ENCODE data around the gene C2orf81. TPM values are rescaled to one million over a fixed set of nuclear protein-coding genes. Genes with fewer than 3 reads are reported as not detected.
"Not testable (repeated sequence)": the region's sequence is repeated elsewhere in the genome, so short reads cannot be mapped to it uniquely, and the experiment has no call there.

The C2orf81 gene
- polyA plus RNA-seq, 2 of the 4 experiments (the other 2 are of a cell fraction): 0.88 to 2.0 TPM

DNA sequence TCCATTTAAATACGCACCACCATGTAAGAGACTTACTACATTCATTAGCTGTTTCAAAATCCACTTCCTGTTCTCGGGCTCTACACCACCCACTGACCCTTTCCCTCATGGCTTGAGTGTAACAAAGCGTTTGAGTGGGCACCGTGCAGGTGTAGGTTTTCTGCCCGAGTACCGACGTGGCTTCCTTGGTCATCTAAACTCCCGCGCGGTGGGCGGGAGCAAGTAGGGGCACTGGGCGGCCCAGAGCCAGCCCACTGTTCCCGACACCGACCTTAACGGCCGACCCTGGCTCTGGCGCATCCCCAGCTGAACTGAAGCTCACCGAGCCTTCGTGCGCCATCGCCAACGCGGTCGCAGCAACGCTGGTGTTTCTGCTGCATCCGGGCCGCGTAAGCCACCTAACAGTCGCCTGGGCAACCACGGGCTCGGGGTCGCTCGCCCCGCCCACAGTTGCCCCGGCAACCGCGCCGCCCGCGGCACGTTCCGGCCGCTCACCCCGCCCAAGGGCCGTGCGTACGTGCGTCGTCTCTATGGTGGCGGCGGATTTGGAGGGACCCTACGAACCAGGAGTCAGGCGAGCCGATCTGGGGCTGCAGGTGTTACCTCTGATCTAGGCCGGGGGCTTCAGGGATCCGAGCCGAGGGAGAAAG lies at the start of gene C2orf81, which contains the start of gene WDR54 (continued):
- TF ChIP-seq HOXB13 (CRISPR knock-in tag; IDR thresholded peaks at IDR 0.05; ENCODE audit: low read depth): 0 out of 2 replicates have a peak, but pooled peaks have one; percentile 26
- TF ChIP-seq, protein P1, sequence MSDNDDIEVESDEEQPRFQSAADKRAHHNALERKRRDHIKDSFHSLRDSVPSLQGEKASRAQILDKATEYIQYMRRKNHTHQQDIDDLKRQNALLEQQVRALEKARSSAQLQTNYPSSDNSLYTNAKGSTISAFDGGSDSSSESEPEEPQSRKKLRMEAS (IDR thresholded peaks at IDR 0.05): peak; percentile 97
- no peak for TF ChIP-seq KDM5A (IDR thresholded peaks at IDR 0.05)
- TF ChIP-seq EHF (CRISPR knock-in tag; IDR thresholded peaks at IDR 0.05): no peak
- no peak for TF ChIP-seq POLR2AphosphoS2 (conservative IDR thresholded peaks at IDR 0.05; ENCODE audit: low read length)
- TF ChIP-seq FOSB (CRISPR knock-in tag; IDR thresholded peaks at IDR 0.05): no peak
- TF ChIP-seq MYC (IDR thresholded peaks at IDR 0.05; ENCODE audit: borderline replicate concordance, low read length): peak; percentile 18; the same call in 1 of the 2 replicates
- TF ChIP-seq FOXS1 (CRISPR knock-in tag; IDR thresholded peaks at IDR 0.05): no peak
- no peak for TF ChIP-seq EP300 (IDR thresholded peaks at IDR 0.05)
- no peak for TF ChIP-seq ZSCAN20 (CRISPR knock-in tag; IDR thresholded peaks at IDR 0.05)

GRCh38 chr2:74470742-74471141 lies 49.3 kb upstream of the C2orf81 start:
- not testable (repeated sequence) for ATAC-seq; FAIRE-seq; DNase-seq (ENCODE audit: low read depth in 1 of 2, low spot score in 1 of 2); H3K27ac ChIP-seq; H3K9me3 ChIP-seq; H3K4me3 ChIP-seq
- WGBS (ENCODE audit: missing lambda C conversion rate): 95% methylated on average over 12 of the region's 12 CpGs
- POLR2A ChIA-PET: interaction anchor here (0.6 to 3.1 kb wide), 2 partner anchors 13 to 733 kb away, joined by 3 to 37 read pairs; partner anchors contain the start of genes TPRKB and WBP1
- Histone ChIP-seq H3K4me1 (peaks cover 20% of the 10 kb centered on the region), H3K4me2 (peak overlapping the region; percentile 92)
- CTCF ChIA-PET: interaction anchor here (0.6 to 5.2 kb wide), 2 partner anchors 12 to 18 kb away, joined by 3 to 37 read pairs; partner anchors contain the start of genes CCDC142 and TTC31

GRCh38 chr2:74464406-74464805 lies 43.0 kb upstream of the C2orf81 start:
- ChIA-PET CTCF (interaction anchor here (1.0 to 3.2 kb wide), 3 partner anchors 8 to 116 kb away, joined by 3 to 17 read pairs (median 10); partner anchors contain the start of genes CCDC142 and TTC31), POLR2A (interaction anchor here (1.5 to 2.4 kb wide), 2 partner anchors 10 to 18 kb away, joined by 4 to 8 read pairs; partner anchors contain the start of genes CCDC142, INO80B and TTC31)
- H3K27ac ChIP-seq: peak overlapping the region; percentile 90 to 95
- WGBS (ENCODE audit: missing lambda C conversion rate): 16% methylated on average over 12 of the region's 13 CpGs
- ATAC-seq (peak; percentile 10 to 13; a peak in 5 of 6 replicates), DNase-seq (ENCODE audit: low read depth in 1 of 2, low spot score in 1 of 2) (no peak), FAIRE-seq (no peak)
- H3K9me3 ChIP-seq: no peaks in the 10 kb centered on the region
- TF ChIP-seq HES2 (IDR thresholded peaks at IDR 0.05) (no peak), TFCP2L1 (CRISPR knock-in tag; IDR thresholded peaks at IDR 0.05) (no peak)
- H3K4me3 ChIP-seq: peak overlapping the region; percentile 91
- peak overlapping the region; percentile 90 for H3K4me2 ChIP-seq
- peaks cover 15% of the 10 kb centered on the region for H3K4me1 ChIP-seq

- no peaks in the 10 kb centered on the region for H3K9me3 ChIP-seq
- CTCF ChIA-PET: interaction anchor here (0.9 to 2.7 kb wide), 3 partner anchors 10 to 124 kb away, joined by 4 to 8 read pairs (median 4); partner anchors contain the start of genes MRPL53 and PCGF1
- no peak for DNase-seq (ENCODE audit: low read depth in 1 of 2, low spot score in 1 of 2)
- H3K27ac ChIP-seq: no peak overlapping the region
- TF ChIP-seq, protein P1 (IDR thresholded peaks at IDR 0.05): no peak
- TF ChIP-seq HOXB5 (CRISPR knock-in tag; IDR thresholded peaks at IDR 0.05) (no peak), NFE2L2 (conservative IDR thresholded peaks at IDR 0.05; ENCODE audit: low read length) (no peak), POLR2AphosphoS2 (conservative IDR thresholded peaks at IDR 0.05; ENCODE audit: low read length) (no peak), CTCF (IDR thresholded peaks at IDR 0.05) (no peak), RAD21 (conservative IDR thresholded peaks at IDR 0.05 in 1 of 2, IDR thresholded peaks at IDR 0.05 in 1 of 2) (no peak), BHLHE40 (IDR thresholded peaks at IDR 0.05; ENCODE audit: low read depth, low read length) (no peak), CBX2 (IDR thresholded peaks at IDR 0.05; ENCODE audit: borderline replicate concordance, low read depth) (no peak), HEYL (CRISPR knock-in tag; IDR thresholded peaks at IDR 0.05) (no peak)
- 81% methylated on average over 4 of the region's 4 CpGs for WGBS (ENCODE audit: missing lambda C conversion rate)
- ATAC-seq: no peak
- H3K4me1 ChIP-seq: peaks cover 18% of the 10 kb centered on the region
- POLR2A ChIA-PET: no interaction called here
- FAIRE-seq: no peak
- no peak overlapping the region for H3K4me3 ChIP-seq
- no peak overlapping the region for H3K4me2 ChIP-seq
Observed at GRCh38 chr2:74462786-74463105, 41.3 kb upstream of the C2orf81 start.
